ENCODE results near the gene NAT8. TPM values are rescaled to one million over a fixed set of nuclear protein-coding genes. Genes with fewer than 3 reads are reported as not detected.
"Not testable (repeated sequence)": the region's sequence is repeated elsewhere in the genome, so short reads cannot be mapped to it uniquely, and the experiment has no call there.

NAT8 gene
- total RNA-seq, 6 experiments from 2014 or later, result 15.1 to 40.6 (median 32.7) TPM

- intact Hi-C loops (cut with DNase I), result no loop called here
- Histone ChIP-seq H3K36me3 (no peaks in the 10 kb centered on the region), H3K27me3 (no peaks in the 10 kb centered on the region), H3K27ac (no peak overlapping the region), H3K4me3 (no peak overlapping the region), H3K4me1 (peaks cover 0 to 8% (median 0%) of the 10 kb centered on the region in 4 donors), H3K9me3 (no peaks in the 10 kb centered on the region)
- no peak for TF ChIP-seq POLR2A (IDR thresholded peaks at IDR 0.05)
- TF ChIP-seq CTCF (IDR thresholded peaks at IDR 0.05), result no peak
- ATAC-seq, result no peak
- 48% methylated on average over 2 of the region's 2 CpGs for WGBS (ENCODE audit: insufficient coverage, low coverage, low lambda C conversion rate, missing lambda C conversion rate)
- no peak for DNase-seq
Measured at GRCh38 chr2:73654175-73654574, 12.0 kb upstream of the NAT8 start.

- WGBS (ENCODE audit: insufficient coverage, low coverage, low lambda C conversion rate, missing lambda C conversion rate), result 64% methylated on average over 3 of the region's 3 CpGs
- ATAC-seq (peak; percentile 75 to 91 (median 84)), DNase-seq (peak in 1 of 3 donors; percentile 58)
- no peaks in the 10 kb centered on the region for H3K36me3 ChIP-seq
- TF ChIP-seq CTCF (IDR thresholded peaks at IDR 0.05) (no peak), POLR2A (IDR thresholded peaks at IDR 0.05) (no peak)
- no peak overlapping the region for H3K4me3 ChIP-seq
- intact Hi-C loops (cut with DNase I), result no loop called here
- H3K27ac ChIP-seq, result no peak overlapping the region
- no peaks in the 10 kb centered on the region for H3K27me3 ChIP-seq
- H3K4me1 ChIP-seq, result peaks cover 0 to 8% (median 0%) of the 10 kb centered on the region in 4 donors
- no peaks in the 10 kb centered on the region for H3K9me3 ChIP-seq
Measured at GRCh38 chr2:73652348-73652747, 10.1 kb upstream of the NAT8 start.

- H3K27me3 ChIP-seq, result no peaks in the 10 kb centered on the region
- H3K4me1 ChIP-seq, result peaks cover 0 to 8% (median 0%) of the 10 kb centered on the region in 4 donors
- no peaks in the 10 kb centered on the region for H3K9me3 ChIP-seq
- ATAC-seq (peak; percentile 69 to 94 (median 77)), DNase-seq (peak in 2 of 3 donors; percentile 58 to 65)
- no peaks in the 10 kb centered on the region for H3K36me3 ChIP-seq
- intact Hi-C loops (cut with DNase I), result no loop called here
- 46% methylated on average over 6 of the region's 6 CpGs for WGBS (ENCODE audit: insufficient coverage, low coverage, low lambda C conversion rate, missing lambda C conversion rate)
- TF ChIP-seq CTCF (IDR thresholded peaks at IDR 0.05) (peak in 3 of 4 donors; percentile 5 to 15 (median 10)), POLR2A (IDR thresholded peaks at IDR 0.05) (no peak)
- H3K4me3 ChIP-seq, result no peak overlapping the region
- no peak overlapping the region for H3K27ac ChIP-seq
Measured at GRCh38 chr2:73651591-73652230, 9.5 kb upstream of the NAT8 start.

- ATAC-seq; H3K36me3 ChIP-seq; intact Hi-C loops (cut with DNase I); H3K9me3 ChIP-seq; H3K27me3 ChIP-seq; H3K4me3 ChIP-seq; H3K27ac ChIP-seq; DNase-seq: not testable (repeated sequence)
- WGBS (ENCODE audit: insufficient coverage, low coverage, low lambda C conversion rate, missing lambda C conversion rate), result no CpG with 5 or more reads among the region's 10 CpGs
- H3K4me1 ChIP-seq, result peaks cover 0 to 11% (median 0%) of the 10 kb centered on the region in 4 donors
Measured at GRCh38 chr2:73647690-73648089, 5.5 kb upstream of the NAT8 start.

- H3K9me3 ChIP-seq, result no peaks in the 10 kb centered on the region
- peak overlapping the region; percentile 73 to 80 (median 80) for H3K27ac ChIP-seq
- H3K27me3 ChIP-seq, result no peaks in the 10 kb centered on the region
- TF ChIP-seq CTCF (IDR thresholded peaks at IDR 0.05) (no peak), POLR2A (IDR thresholded peaks at IDR 0.05) (no peak)
- ATAC-seq (no peak), DNase-seq (no peak)
- intact Hi-C loops (cut with DNase I), result no loop called here
- 22% methylated on average over 3 of the region's 3 CpGs for WGBS (ENCODE audit: insufficient coverage, low coverage, low lambda C conversion rate, missing lambda C conversion rate)
- H3K36me3 ChIP-seq, result no peaks in the 10 kb centered on the region
- H3K4me1 ChIP-seq, result peaks cover 0 to 46% (median 3%) of the 10 kb centered on the region in 4 donors
- peak overlapping the region; percentile 29 to 53 (median 44) for H3K4me3 ChIP-seq
Measured at GRCh38 chr2:73641767-73642062, 507 bp downstream of the NAT8 start.

All from right lobe of liver (tissue), 6 donors.